GM18870 (cell line): ENCODE measurements around the gene PEX6.
"Not testable (repeated sequence)": the region's sequence is repeated elsewhere in the genome, so short reads cannot be mapped to it uniquely, and the experiment has no call there.

Source experiments
- ATAC-seq: cut with Tn5 transposase; IDR thresholded peaks from one replicate; pipeline ENCODE4 v1.9.1; 2021; ENCODE audit warnings: moderate library complexity; ENCODE audit not compliant: unreplicated experiment

The PEX6 gene

DNA sequence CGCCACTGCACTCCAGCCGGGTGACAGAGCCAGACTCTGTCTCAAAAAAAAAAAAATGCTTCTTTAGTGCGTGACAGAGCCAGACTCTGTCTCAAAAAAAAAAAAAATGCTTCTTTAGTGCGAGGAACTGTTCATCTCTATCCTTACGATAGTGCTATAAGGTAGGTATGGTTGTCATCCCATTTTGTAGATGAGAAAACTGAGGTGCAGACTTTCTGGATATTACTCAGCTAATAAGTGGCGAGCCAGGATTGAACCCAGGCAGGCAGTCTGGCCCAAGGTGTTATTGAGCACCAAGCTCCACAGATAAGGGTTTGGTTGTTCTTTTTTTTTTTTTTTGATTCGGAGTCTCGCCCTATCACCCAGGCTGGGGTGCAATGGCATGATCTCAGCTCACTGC is 22.9 kb upstream of the PEX6 start:
- ATAC-seq: no peak

GRCh38 chr6:42998205-42998604 is 19.2 kb upstream of the PEX6 start:
- ATAC-seq: not testable (repeated sequence)

DNA sequence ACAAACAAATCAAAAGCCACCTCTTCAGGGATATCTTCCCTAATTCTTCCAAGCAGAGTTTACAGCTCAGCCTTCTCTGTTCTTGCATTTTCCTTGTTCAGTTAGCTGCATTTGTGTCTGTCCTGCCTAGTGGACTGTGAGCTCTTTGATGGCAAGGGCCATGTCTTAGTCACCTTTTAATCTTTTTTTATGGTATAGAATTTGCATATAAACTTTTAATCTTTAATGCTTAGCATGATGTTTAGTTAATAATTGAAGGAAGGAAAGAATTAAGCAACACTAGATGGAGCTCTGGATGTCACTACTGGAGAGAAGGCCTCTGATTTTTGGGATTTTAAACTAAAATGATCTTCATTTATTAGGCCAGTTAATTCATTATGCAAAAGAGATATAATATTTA is 17.5 kb upstream of the PEX6 start:
- ATAC-seq: no peak

DNA sequence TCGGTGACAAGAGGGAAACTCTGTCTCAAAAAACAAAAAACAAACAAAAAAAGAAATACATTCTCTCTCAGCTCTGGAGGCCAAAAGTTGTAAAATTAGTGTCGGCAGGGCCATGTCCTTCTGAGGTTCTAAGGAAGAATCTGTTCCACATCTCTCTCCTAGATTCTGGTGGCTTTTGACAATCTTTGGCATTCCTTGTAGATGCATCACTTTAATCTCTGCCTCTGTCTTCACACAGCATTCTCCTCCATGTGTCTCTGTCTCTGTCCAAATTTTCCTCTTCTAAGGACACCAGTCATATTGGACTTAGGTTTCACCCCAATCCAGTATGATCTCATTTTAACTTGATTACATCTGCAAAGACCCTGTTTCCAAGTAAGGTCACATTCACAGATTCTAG is 14.5 kb upstream of the PEX6 start:
- ATAC-seq: no peak

GRCh38 chr6:42989923-42990322 is 10.9 kb upstream of the PEX6 start:
- ATAC-seq: no peak

GRCh38 chr6:42988486-42989020 is 9.6 kb upstream of the PEX6 start:
- ATAC-seq: no peak

DNA sequence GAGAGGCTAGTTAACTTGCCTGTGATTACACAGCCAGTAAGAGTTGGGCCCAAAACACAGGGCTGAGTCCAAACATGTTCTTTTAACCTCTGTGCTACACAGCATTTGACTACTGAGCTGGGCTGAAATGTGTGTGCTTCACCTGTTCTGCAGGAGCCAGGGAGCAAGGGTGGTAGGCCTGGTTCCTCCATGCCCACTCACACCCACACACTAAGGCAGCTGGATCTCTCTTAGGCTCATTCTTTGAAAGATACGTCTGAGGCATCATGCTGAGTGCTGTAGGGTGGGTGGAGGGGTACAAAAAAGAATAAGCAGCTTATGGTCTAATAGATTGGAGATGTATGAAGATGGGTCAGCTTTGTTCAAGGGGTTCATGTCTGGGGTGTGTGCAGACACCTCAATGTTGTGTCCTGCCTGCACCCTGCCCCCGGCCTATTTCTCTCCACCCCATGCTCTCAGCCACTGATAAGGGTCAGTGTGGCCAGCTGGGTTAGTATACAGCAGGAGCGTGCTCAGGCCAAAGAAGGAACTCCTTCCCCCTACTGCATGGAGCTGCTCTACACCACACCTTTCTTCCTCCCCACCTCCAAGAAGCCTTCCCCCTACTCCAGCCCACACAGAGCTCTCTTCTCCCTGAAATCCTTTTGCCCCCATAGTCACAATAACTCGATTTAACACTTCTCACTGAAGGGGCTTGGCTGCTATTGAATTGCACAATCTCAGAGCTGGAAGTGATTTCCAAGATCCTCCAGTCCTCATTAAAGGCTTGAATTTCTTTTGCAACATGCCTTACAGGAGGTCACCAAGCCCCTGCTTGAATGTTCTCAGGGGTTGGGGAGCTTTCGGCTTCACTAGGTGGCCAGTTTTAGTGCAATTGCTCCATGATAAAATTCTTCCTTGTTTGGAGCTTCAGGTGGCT is 8.8 kb upstream of the PEX6 start:
- ATAC-seq: no peak

DNA sequence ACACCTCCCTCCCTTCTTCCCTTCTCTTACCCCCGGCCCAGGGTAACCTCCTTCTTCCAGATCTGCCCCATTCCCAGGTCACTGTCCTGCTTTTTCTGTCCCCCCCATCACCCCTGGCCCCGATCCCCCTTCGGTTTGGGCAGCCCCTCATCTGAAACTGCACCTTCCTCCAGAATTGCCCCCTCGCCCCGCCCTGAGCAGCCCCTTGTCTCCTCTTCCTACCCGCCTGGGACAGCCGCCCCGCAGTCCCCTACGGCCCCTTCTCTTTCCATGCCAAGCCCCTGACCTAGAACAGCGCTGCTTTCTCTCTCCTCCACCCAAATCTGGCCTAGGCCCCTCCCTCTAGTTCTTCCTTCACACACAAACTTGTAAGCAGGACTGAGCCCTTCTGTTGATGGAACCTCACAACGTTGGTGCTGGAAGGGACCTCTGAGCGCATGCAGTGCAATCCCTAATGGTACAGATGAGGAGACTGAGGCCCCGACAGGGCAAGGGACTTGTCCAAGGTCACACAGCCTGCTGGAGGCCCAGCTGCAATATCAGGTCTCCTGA is 6.0 kb upstream of the PEX6 start:
- ATAC-seq: no peak

DNA sequence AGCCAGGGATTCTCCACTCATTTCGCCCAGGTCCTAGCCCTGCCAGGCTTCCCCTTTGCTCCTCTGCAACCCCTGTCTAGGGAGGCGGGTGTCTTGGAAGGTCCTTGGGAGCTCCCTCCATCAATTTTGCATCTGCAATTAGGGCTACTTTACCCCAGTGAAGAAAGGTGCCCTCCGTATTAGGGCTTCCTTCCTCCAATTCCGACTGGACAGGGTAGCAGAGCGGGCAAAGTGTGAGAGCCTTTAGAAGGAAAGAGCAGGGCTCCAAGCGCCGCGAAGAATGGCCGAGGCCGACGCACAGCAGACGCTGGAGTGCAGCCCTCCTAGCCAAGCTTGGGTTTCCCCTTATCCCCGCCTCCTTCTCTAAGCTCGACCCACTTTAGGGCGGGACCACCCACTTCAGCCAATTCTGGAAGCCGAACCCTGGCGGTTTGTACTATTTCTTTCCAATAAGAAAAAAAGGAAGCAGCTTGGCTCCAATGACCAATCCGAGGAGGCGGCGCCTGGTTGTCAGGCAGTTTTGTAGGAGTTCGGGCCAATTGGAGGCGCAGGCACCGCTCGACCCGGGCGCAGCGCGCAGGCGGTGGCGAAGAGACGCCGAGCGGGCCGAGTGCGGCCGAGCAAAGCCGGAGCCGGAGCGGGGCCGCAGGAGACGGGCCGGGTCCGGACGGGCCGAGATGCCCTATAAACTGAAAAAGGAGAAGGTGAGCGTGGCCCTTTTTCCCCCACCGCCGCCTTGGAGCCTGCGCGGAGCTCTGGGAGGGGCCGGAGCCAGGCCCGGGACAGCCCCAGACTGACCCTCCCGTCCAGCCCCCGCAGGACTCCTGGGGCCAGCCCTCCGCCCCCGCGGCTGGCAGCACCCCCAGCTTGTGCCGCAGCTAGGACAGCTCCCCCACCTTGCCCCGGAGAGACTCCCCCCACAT is 5.3 kb upstream of the PEX6 start, which contains the start of gene PPP2R5D:
PPP2R5D (plus strand) TSS at position 570 of the 923 bp plus-strand sequence; CDS start at position 678, 108 bp downstream.
- ATAC-seq: peak; percentile 89

GRCh38 chr6:42981836-42982235 is 2.9 kb upstream of the PEX6 start:
- no peak for ATAC-seq

GRCh38 chr6:42979523-42980177 is 669 bp upstream of the PEX6 start:
- no peak for ATAC-seq

- no peak for ATAC-seq
These were observed 518 bp downstream of the PEX6 start for GRCh38 chr6:42978487-42978838.

- no peak for ATAC-seq
These were observed 4.0 kb downstream of the PEX6 start for GRCh38 chr6:42974919-42975505.

DNA sequence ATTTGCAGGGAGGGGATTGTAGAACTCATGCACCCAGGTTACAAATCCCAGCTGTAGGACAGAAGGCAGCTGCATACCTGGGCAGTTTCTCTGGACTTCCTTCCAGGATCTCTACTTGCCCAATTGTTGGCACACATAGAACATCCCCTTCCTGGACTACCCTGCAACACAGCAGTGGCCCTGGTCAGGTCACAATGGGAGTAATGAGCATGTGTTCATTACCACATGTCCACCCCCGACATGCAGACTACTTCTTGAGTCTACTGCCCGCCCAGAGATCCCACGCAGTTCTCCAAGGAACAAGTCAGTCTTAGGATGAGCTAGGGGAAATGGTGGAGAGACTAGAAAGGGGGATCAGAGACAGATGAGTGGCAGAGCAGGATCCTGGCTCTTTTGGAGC is 5.1 kb downstream of the PEX6 start:
- no peak for ATAC-seq

DNA sequence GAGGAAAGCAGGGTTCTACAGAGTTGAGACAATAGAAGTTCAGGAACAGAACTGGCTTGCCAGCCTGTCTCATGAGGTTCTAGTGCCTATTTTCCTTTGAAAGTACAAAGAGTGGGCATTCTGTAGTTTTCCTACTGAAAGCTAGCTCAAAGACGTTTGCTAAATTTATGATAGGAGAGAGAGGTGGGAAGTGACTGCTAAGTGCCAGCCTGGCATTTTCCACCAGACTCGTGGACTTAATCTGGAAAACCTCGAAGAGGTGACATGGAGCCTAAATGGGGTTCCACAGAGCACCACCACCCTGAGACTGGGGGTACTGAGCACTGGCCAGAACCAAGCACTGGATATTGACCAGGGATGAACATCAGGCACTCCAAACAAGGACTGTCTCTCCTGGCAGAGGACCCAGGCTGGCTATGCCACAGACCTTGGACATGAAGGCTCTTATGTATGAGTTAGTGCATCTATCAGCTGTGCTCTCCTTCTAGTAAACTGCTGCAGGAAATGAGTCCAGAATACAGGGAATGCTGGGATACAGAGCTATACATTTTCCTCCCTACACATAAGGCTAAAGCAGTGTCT is 7.1 kb downstream of the PEX6 start:
- no peak for ATAC-seq

DNA sequence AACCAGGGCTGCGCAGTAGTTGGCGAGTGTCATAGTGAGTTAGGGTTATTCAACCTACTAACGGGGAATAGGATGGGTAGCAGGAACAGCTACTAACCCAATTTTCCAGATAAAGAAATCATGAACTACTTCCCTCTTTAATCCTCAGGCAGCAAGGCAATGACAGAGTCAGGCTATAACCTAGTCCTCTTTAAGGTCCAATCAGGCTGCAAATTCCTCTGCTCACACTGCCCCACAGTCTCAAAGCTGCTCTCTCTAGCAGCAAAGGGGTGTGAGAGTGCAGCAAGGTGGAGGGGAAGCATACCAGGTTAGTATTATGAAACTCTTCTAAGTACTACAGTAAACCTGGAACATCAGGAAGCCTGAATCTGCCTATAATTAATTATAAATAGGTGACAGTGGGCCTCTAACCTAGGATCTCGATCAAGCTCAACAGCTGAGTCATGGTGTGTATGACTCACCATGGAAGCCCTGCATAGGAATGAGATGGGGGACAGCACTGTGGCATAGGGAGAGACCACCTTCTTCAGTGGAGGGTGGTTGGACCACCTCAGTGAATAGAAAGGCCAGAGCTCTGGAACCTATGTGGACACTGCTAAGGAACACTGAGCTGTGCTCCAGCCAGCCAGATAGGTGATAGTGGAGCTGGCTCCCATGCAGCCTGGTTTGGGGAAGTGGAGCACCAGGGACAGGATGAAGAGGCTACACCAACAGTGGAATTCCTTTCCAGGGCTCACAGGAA is 7.9 kb downstream of the PEX6 start:
- no peak for ATAC-seq

- no peak for ATAC-seq
These were observed 9.0 kb downstream of the PEX6 start for GRCh38 chr6:42969934-42970333.

DNA sequence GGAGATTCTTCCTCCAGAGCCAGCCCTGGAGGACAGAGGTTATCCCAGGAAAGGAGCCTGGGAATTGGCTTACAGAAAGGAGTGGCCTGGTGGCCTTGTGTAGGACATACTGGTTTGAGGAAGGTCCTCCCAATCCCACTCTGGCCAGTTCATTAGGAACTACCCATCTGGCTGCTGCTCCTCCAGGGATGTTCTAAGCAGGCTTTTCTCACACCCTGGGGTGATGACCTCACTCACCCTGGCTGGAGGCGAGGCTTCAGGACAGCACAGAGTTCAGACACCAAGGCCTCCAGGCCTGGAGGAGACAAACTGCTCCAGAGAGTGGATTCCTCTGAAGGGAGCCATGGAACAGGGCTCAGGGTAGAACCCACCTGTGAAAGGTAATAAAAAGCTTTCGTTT is 9.6 kb downstream of the PEX6 start:
- no peak for ATAC-seq

- no peak for ATAC-seq
These were observed 10.2 kb downstream of the PEX6 start for GRCh38 chr6:42968783-42969182.
